ENCODE measurements around the gene PRSS48.

DNA sequence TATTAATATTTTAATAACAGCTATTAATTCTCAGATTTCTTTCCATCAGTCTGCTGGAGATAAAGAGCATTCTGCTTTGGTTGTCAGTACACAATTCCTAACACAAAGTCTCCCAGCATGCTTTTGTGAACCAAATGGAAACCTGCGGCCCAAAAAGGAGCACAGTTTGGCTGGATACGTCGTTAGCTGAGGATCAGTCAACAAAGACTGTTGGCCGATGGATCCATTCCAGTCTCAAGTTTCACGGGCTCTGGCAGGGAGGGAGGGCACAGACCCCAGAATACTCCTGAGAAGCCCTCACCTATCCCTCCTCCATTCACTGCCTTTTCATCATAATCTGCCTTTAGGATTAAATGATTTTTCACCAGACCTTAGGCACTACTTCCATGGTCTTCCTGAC, 26.3 kb upstream of the PRSS48 start:
- TF ChIP-seq GATA2 (IDR thresholded peaks at IDR 0.05; ENCODE audit: low read depth, low read length) = no peak
- no peak for TF ChIP-seq GATA3 (IDR thresholded peaks at IDR 0.05; ENCODE audit: low read depth, low read length)
